GM19395 (cell line): ENCODE results near the gene ADARB2.
"Not testable (repeated sequence)": the region's sequence is repeated elsewhere in the genome, so short reads cannot be mapped to it uniquely, and the experiment has no call there.

ENCODE experiments used
- ATAC-seq: cut with Tn5 transposase; IDR thresholded peaks from one replicate; pipeline ENCODE4 v1.9.1; 2021; ENCODE audit warnings: mild to moderate bottlenecking, moderate library complexity; ENCODE audit not compliant: unreplicated experiment

ADARB2 gene

GRCh38 chr10:1362589-1363445 lies 374.5 kb downstream of the ADARB2 start:
- ATAC-seq: no peak

GRCh38 chr10:1361411-1362105 lies 375.8 kb downstream of the ADARB2 start:
- ATAC-seq: no peak

- no peak for ATAC-seq
Observed at GRCh38 chr10:1360558-1361164, 376.7 kb downstream of the ADARB2 start.

- ATAC-seq: no peak
Observed at GRCh38 chr10:1360011-1360557, 377.2 kb downstream of the ADARB2 start.

- no peak for ATAC-seq
Observed at GRCh38 chr10:1359626-1359955, 377.7 kb downstream of the ADARB2 start.

GRCh38 chr10:1358860-1359625 lies 378.3 kb downstream of the ADARB2 start:
- no peak for ATAC-seq

GRCh38 chr10:1358147-1358546 lies 379.2 kb downstream of the ADARB2 start:
- no peak for ATAC-seq

- ATAC-seq: no peak
Observed at GRCh38 chr10:1356349-1356748, 381.0 kb downstream of the ADARB2 start.

- ATAC-seq: no peak
Observed at GRCh38 chr10:1354809-1355710, 382.3 kb downstream of the ADARB2 start.

GRCh38 chr10:1352296-1352695 lies 385.0 kb downstream of the ADARB2 start:
- not testable (repeated sequence) for ATAC-seq

GRCh38 chr10:1348773-1349050 lies 388.6 kb downstream of the ADARB2 start:
- ATAC-seq: no peak

- no peak for ATAC-seq
Observed at GRCh38 chr10:1347962-1348772, 389.2 kb downstream of the ADARB2 start.

- no peak for ATAC-seq
Observed at GRCh38 chr10:1347525-1347924, 389.8 kb downstream of the ADARB2 start.

- ATAC-seq: no peak
Observed at GRCh38 chr10:1346201-1346600, 391.1 kb downstream of the ADARB2 start.

- ATAC-seq: no peak
Observed at GRCh38 chr10:1345368-1345767, 392.0 kb downstream of the ADARB2 start.

GRCh38 chr10:1344846-1345245 lies 392.5 kb downstream of the ADARB2 start:
- no peak for ATAC-seq

- no peak for ATAC-seq
Observed at GRCh38 chr10:1344408-1344807, 392.9 kb downstream of the ADARB2 start.

- ATAC-seq: no peak
Observed at GRCh38 chr10:1343176-1343575, 394.1 kb downstream of the ADARB2 start.

GRCh38 chr10:1341052-1341451 lies 396.3 kb downstream of the ADARB2 start:
- ATAC-seq: not testable (repeated sequence)
